Upper lobe of left lung (tissue), 4 donors: ENCODE results near the gene MARCHF3.

ENCODE experiments used
- POLR2A ChIP-seq, 4 donors: fragments of 450-650 bp; IDR thresholded peaks; one replicate each; pipeline ENCODE4 v1.5.1; 2016 to 2017; ENCODE audit warnings: antibody characterized with exemption in 4 of 4, mild to moderate bottlenecking in 2 of 4
- POLR2AphosphoS5 ChIP-seq, 2 donors: sonication (generic); formaldehyde crosslinking; IDR thresholded peaks; one replicate each; pipeline ENCODE4 v1.5.1; 2017; ENCODE audit warnings: antibody characterized with exemption in 2 of 2
- TF ChIP-seq, protein P1 (sequence below), 6 experiments: fragments of 450-650 bp in 4 of 6; fragments of 200-600 bp in 2 of 6; sonication (generic) in 2 of 6; IDR thresholded peaks; one replicate each; pipeline ENCODE4 v1.5.1; 2016 to 2019; ENCODE audit warnings: antibody characterized with exemption in 6 of 6

DNA sequence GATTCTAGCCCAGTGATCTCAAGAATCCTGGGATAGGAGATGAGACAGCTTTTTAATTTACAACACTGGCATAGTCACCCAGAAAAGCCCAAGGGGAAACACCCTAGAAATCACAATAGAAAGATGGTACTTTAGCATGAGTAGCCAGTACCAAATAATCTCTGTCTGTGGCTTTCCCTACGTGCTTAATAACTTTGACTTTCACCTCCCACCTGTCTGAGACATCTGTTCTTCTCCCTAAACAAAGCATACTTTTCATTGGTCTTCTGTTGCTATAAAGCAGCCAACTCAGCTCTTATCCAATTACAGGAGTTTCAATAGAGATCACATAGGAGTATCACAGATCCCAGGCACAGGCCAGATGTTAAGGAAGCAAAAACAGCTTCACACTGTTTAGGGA, 10.4 kb downstream of the MARCHF3 start:
- TF ChIP-seq, protein P1, sequence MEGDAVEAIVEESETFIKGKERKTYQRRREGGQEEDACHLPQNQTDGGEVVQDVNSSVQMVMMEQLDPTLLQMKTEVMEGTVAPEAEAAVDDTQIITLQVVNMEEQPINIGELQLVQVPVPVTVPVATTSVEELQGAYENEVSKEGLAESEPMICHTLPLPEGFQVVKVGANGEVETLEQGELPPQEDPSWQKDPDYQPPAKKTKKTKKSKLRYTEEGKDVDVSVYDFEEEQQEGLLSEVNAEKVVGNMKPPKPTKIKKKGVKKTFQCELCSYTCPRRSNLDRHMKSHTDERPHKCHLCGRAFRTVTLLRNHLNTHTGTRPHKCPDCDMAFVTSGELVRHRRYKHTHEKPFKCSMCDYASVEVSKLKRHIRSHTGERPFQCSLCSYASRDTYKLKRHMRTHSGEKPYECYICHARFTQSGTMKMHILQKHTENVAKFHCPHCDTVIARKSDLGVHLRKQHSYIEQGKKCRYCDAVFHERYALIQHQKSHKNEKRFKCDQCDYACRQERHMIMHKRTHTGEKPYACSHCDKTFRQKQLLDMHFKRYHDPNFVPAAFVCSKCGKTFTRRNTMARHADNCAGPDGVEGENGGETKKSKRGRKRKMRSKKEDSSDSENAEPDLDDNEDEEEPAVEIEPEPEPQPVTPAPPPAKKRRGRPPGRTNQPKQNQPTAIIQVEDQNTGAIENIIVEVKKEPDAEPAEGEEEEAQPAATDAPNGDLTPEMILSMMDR (IDR thresholded peaks at IDR 0.05) = no peak
- TF ChIP-seq POLR2AphosphoS5 (IDR thresholded peaks at IDR 0.05) = no peak
- no peak for TF ChIP-seq POLR2A (IDR thresholded peaks at IDR 0.05)
